Measurements from ENCODE around the gene UGT2B7. TPM values are rescaled to one million over a fixed set of nuclear protein-coding genes. Genes with fewer than 3 reads are reported as not detected.

UGT2B7 gene
- total and polyA plus RNA-seq, 3 experiments from 2014 or later: not detected

- Histone ChIP-seq H3K4me3 (ENCODE audit: low read length) (no peak overlapping the region), H3K27me3 (ENCODE audit: insufficient read depth, low read length, poor library complexity, severe bottlenecking) (no peaks in the 10 kb centered on the region), H3K4me1 (ENCODE audit: insufficient read depth, low read length) (no peaks in the 10 kb centered on the region), H3K9me3 (ENCODE audit: low read length) (no peaks in the 10 kb centered on the region), H3K36me3 (ENCODE audit: insufficient read depth, low read length) (no peaks in the 10 kb centered on the region), H3K27ac (ENCODE audit: low read depth, low read length) (no peak overlapping the region)
- Mint-ChIP-seq H3K9me3 (peaks cover 0 to 5% (median 0%) of the 10 kb centered on the region in 5 donors), H3K27me3 (no peaks in the 10 kb centered on the region), H3K4me3 (no peak overlapping the region), H3K4me1 (no peaks in the 10 kb centered on the region), H3K27ac (no peak overlapping the region), H3K36me3 (no peaks in the 10 kb centered on the region)
- CTCF ChIA-PET: no interaction called here
- DNase-seq: no peak
- POLR2A ChIA-PET: no interaction called here
These were observed 19.6 kb downstream of the UGT2B7 start for GRCh38 chr4:69115851-69116213.

GRCh38 chr4:69116645-69117321 is 20.5 kb downstream of the UGT2B7 start:
- peaks cover 0 to 5% (median 0%) of the 10 kb centered on the region in 5 donors for H3K9me3 Mint-ChIP-seq
- H3K27me3 Mint-ChIP-seq: no peaks in the 10 kb centered on the region
- H3K36me3 ChIP-seq (ENCODE audit: insufficient read depth, low read length): no peaks in the 10 kb centered on the region
- H3K4me3 ChIP-seq (ENCODE audit: low read length): no peak overlapping the region
- CTCF ChIA-PET: no interaction called here
- POLR2A ChIA-PET: no interaction called here
- H3K27me3 ChIP-seq (ENCODE audit: insufficient read depth, low read length, poor library complexity, severe bottlenecking): no peaks in the 10 kb centered on the region
- H3K4me1 ChIP-seq (ENCODE audit: insufficient read depth, low read length): no peaks in the 10 kb centered on the region
- no peaks in the 10 kb centered on the region for H3K36me3 Mint-ChIP-seq
- no peak overlapping the region for H3K27ac Mint-ChIP-seq
- no peak overlapping the region for H3K27ac ChIP-seq (ENCODE audit: low read depth, low read length)
- H3K4me1 Mint-ChIP-seq: no peaks in the 10 kb centered on the region
- H3K4me3 Mint-ChIP-seq: no peak overlapping the region
- H3K9me3 ChIP-seq (ENCODE audit: low read length): no peaks in the 10 kb centered on the region
- no peak for DNase-seq

DNA sequence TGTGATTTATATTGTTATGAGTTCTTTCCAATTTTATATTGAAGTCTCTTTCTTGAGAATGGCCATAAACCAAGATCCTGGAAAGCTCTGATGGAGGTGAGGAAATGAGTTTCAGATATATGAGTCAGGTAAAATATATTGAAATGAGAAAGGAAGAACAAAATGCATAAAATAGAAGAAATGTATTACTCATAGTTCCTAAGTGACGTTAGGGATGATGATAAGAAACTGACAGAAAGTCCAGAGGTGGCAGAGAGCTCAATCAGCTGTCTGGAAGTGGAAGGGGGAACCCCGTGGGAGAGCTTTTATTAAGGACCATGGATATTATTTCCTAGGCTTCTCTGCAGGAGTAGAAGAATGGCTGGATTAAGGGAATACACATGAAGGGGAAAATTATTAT is 24.6 kb downstream of the UGT2B7 start:
- Histone ChIP-seq H3K4me3 (ENCODE audit: low read length) (no peak overlapping the region), H3K9me3 (ENCODE audit: low read length) (no peaks in the 10 kb centered on the region), H3K27ac (ENCODE audit: low read depth, low read length) (no peak overlapping the region), H3K27me3 (ENCODE audit: insufficient read depth, low read length, poor library complexity, severe bottlenecking) (no peaks in the 10 kb centered on the region), H3K36me3 (ENCODE audit: insufficient read depth, low read length) (no peaks in the 10 kb centered on the region), H3K4me1 (ENCODE audit: insufficient read depth, low read length) (no peaks in the 10 kb centered on the region)
- Mint-ChIP-seq H3K27ac (no peak overlapping the region), H3K4me1 (no peaks in the 10 kb centered on the region), H3K36me3 (no peaks in the 10 kb centered on the region), H3K9me3 (peaks cover 0 to 5% (median 0%) of the 10 kb centered on the region in 5 donors), H3K27me3 (peaks cover 0 to 2% of the 10 kb centered on the region in 2 donors), H3K4me3 (no peak overlapping the region)
- ChIA-PET POLR2A (no interaction called here), CTCF (no interaction called here)
- no peak for DNase-seq

DNA sequence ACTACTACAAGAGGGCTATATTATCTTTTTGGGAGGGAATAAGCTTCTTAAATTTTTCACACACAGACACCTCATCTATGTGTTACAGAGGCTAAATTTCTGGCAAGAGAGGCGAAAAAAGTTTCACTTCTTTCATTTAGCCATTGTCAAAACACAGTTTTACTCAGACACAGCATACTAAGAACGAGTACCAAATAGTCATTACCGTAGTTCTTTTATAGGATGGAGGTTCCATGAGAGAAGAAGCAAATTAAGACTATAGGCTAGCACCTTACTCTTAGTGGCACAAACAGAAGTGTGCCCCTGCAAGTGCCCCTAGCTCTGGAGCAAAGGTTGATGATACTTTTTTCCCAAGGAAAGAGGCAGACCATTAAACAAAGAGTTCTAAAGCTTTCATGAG is 26.2 kb downstream of the UGT2B7 start:
- Mint-ChIP-seq H3K27me3 (peaks cover 0 to 2% of the 10 kb centered on the region in 2 donors), H3K27ac (no peak overlapping the region), H3K4me3 (no peak overlapping the region), H3K36me3 (no peaks in the 10 kb centered on the region), H3K9me3 (peaks cover 0 to 3% (median 0%) of the 10 kb centered on the region in 5 donors), H3K4me1 (no peaks in the 10 kb centered on the region)
- Histone ChIP-seq H3K9me3 (ENCODE audit: low read length) (no peaks in the 10 kb centered on the region), H3K27me3 (ENCODE audit: insufficient read depth, low read length, poor library complexity, severe bottlenecking) (no peaks in the 10 kb centered on the region), H3K36me3 (ENCODE audit: insufficient read depth, low read length) (no peaks in the 10 kb centered on the region), H3K4me3 (ENCODE audit: low read length) (no peak overlapping the region), H3K4me1 (ENCODE audit: insufficient read depth, low read length) (no peaks in the 10 kb centered on the region), H3K27ac (ENCODE audit: low read depth, low read length) (no peak overlapping the region)
- no peak for DNase-seq
- ChIA-PET POLR2A (no interaction called here), CTCF (no interaction called here)

GRCh38 chr4:69124941-69125340 is 28.7 kb downstream of the UGT2B7 start:
- no peak for DNase-seq
- Histone ChIP-seq H3K27ac (ENCODE audit: low read depth, low read length) (no peak overlapping the region), H3K36me3 (ENCODE audit: insufficient read depth, low read length) (no peaks in the 10 kb centered on the region), H3K4me3 (ENCODE audit: low read length) (no peak overlapping the region), H3K9me3 (ENCODE audit: low read length) (no peaks in the 10 kb centered on the region), H3K27me3 (ENCODE audit: insufficient read depth, low read length, poor library complexity, severe bottlenecking) (no peaks in the 10 kb centered on the region), H3K4me1 (ENCODE audit: insufficient read depth, low read length) (no peaks in the 10 kb centered on the region)
- CTCF ChIA-PET: no interaction called here
- Mint-ChIP-seq H3K9me3 (peaks cover 0 to 3% (median 0%) of the 10 kb centered on the region in 5 donors), H3K36me3 (no peaks in the 10 kb centered on the region), H3K4me1 (no peaks in the 10 kb centered on the region), H3K27ac (no peak overlapping the region), H3K4me3 (no peak overlapping the region), H3K27me3 (peaks cover 0 to 2% of the 10 kb centered on the region in 2 donors)
- POLR2A ChIA-PET: no interaction called here

GRCh38 chr4:69126024-69126423 is 29.8 kb downstream of the UGT2B7 start:
- Histone ChIP-seq H3K27me3 (ENCODE audit: insufficient read depth, low read length, poor library complexity, severe bottlenecking) (no peaks in the 10 kb centered on the region), H3K4me3 (ENCODE audit: low read length) (no peak overlapping the region), H3K27ac (ENCODE audit: low read depth, low read length) (no peak overlapping the region), H3K4me1 (ENCODE audit: insufficient read depth, low read length) (no peaks in the 10 kb centered on the region), H3K36me3 (ENCODE audit: insufficient read depth, low read length) (no peaks in the 10 kb centered on the region), H3K9me3 (ENCODE audit: low read length) (no peaks in the 10 kb centered on the region)
- Mint-ChIP-seq H3K9me3 (peaks cover 0 to 3% (median 0%) of the 10 kb centered on the region in 5 donors), H3K4me1 (no peaks in the 10 kb centered on the region), H3K27ac (no peak overlapping the region), H3K36me3 (no peaks in the 10 kb centered on the region), H3K4me3 (no peak overlapping the region), H3K27me3 (peaks cover 0 to 2% of the 10 kb centered on the region in 2 donors)
- ChIA-PET POLR2A (no interaction called here), CTCF (no interaction called here)
- DNase-seq: no peak

DNA sequence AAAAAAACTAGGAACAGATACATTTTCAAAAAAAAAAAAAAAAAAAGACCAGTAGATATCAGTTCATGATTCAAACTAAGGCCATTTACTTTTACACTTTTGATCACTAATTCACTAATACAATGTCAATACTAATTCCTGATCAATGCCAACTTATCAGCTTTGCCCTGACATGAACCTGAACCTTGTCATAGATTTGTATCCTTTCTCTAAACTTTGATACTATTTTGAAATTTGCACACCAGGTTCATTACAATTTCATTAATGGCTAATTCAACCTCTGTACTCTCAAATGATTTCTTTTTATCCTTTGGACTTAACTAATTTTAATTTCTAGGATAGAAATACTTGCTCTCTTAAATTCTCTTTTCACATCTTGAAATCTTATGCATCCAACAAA is 37.7 kb downstream of the UGT2B7 start:
- Histone ChIP-seq H3K36me3 (ENCODE audit: insufficient read depth, low read length) (no peaks in the 10 kb centered on the region), H3K4me3 (ENCODE audit: low read length) (no peak overlapping the region), H3K27ac (ENCODE audit: low read depth, low read length) (no peak overlapping the region), H3K4me1 (ENCODE audit: insufficient read depth, low read length) (no peaks in the 10 kb centered on the region), H3K9me3 (ENCODE audit: low read length) (no peaks in the 10 kb centered on the region), H3K27me3 (ENCODE audit: insufficient read depth, low read length, poor library complexity, severe bottlenecking) (no peaks in the 10 kb centered on the region)
- ChIA-PET CTCF (no interaction called here), POLR2A (no interaction called here)
- DNase-seq: no peak
- Mint-ChIP-seq H3K4me1 (no peaks in the 10 kb centered on the region), H3K9me3 (peaks cover 0 to 3% (median 0%) of the 10 kb centered on the region in 5 donors), H3K4me3 (no peak overlapping the region), H3K27ac (no peak overlapping the region), H3K36me3 (no peaks in the 10 kb centered on the region), H3K27me3 (no peaks in the 10 kb centered on the region)

DNA sequence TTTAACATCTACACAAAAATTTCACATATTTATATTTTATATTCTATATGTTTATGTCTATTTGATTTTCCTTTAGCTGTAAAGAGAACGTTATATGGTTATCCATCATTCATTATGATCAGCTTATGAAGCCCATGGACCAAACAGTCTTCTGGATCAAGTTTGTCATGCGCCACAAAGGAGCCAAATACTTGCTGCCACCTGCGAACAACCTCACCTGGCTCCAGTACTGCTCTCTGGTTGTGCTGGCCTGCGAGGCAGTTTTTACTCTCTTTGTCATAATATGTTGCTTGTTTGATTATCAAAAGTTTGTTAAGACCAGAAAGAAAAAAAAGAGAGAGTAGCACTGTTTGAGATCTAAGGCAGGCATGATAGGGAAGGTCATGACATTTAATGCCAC is 38.2 kb downstream of the UGT2B7 start:
- H3K27ac ChIP-seq (ENCODE audit: low read depth, low read length): no peak overlapping the region
- ChIA-PET POLR2A (no interaction called here), CTCF (no interaction called here)
- Mint-ChIP-seq H3K4me3 (no peak overlapping the region), H3K27ac (no peak overlapping the region), H3K9me3 (peaks cover 0 to 3% (median 0%) of the 10 kb centered on the region in 5 donors), H3K27me3 (no peaks in the 10 kb centered on the region), H3K4me1 (no peaks in the 10 kb centered on the region), H3K36me3 (no peaks in the 10 kb centered on the region)
- no peak for DNase-seq
- H3K4me3 ChIP-seq (ENCODE audit: low read length): no peak overlapping the region
- no peaks in the 10 kb centered on the region for H3K27me3 ChIP-seq (ENCODE audit: insufficient read depth, low read length, poor library complexity, severe bottlenecking)
- H3K9me3 ChIP-seq (ENCODE audit: low read length): no peaks in the 10 kb centered on the region
- H3K4me1 ChIP-seq (ENCODE audit: insufficient read depth, low read length): no peaks in the 10 kb centered on the region
- H3K36me3 ChIP-seq (ENCODE audit: insufficient read depth, low read length): no peaks in the 10 kb centered on the region

DNA sequence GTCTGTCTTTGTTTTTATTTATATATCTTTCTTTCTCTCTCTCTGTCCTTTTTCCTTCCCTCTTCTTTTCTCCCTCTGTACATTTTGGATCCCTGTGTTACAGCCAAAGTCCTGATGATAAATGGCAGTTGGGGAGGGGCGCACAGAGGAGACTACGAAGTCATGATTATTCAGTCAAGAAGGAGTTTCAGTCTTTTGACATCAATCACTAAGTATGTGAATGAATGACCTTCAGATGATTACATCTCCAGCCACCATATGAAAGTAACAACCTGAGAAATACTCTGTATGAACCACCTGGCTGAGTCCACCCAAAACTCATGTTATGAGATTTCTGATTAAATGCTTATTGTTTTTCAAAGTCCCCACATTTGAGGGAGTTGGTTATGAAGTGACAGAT is 45.0 kb downstream of the UGT2B7 start:
- no peaks in the 10 kb centered on the region for H3K9me3 ChIP-seq (ENCODE audit: low read length)
- ChIA-PET POLR2A (no interaction called here), CTCF (no interaction called here)
- Mint-ChIP-seq H3K27ac (no peak overlapping the region), H3K27me3 (no peaks in the 10 kb centered on the region), H3K9me3 (peaks cover 0 to 3% (median 0%) of the 10 kb centered on the region in 5 donors), H3K4me1 (no peaks in the 10 kb centered on the region), H3K4me3 (no peak overlapping the region), H3K36me3 (no peaks in the 10 kb centered on the region)
- no peaks in the 10 kb centered on the region for H3K4me1 ChIP-seq (ENCODE audit: insufficient read depth, low read length)
- no peak overlapping the region for H3K4me3 ChIP-seq (ENCODE audit: low read length)
- no peak overlapping the region for H3K27ac ChIP-seq (ENCODE audit: low read depth, low read length)
- no peaks in the 10 kb centered on the region for H3K36me3 ChIP-seq (ENCODE audit: insufficient read depth, low read length)
- no peaks in the 10 kb centered on the region for H3K27me3 ChIP-seq (ENCODE audit: insufficient read depth, low read length, poor library complexity, severe bottlenecking)
- DNase-seq: no peak
